SK-N-SH (cell line): ENCODE data around the gene MMP2.

Source experiments
- FOXM1 ChIP-seq: IDR thresholded peaks from 2 replicates; pipeline ENCODE4 v1.4.0; 2012; ENCODE audit warnings: low read depth, mild to moderate bottlenecking
- MXI1 ChIP-seq: IDR thresholded peaks from 2 replicates; pipeline ENCODE4 v1.6.1; 2012; ENCODE audit warnings: mild to moderate bottlenecking, low read depth, low read length, improper control_type of control experiment
- NRF1 ChIP-seq: IDR thresholded peaks from 2 replicates; pipeline ENCODE4 v1.6.1; 2012; ENCODE audit warnings: low read depth, mild to moderate bottlenecking, low read length
- RFX5 ChIP-seq: IDR thresholded peaks from 2 replicates; pipeline ENCODE4 v1.6.1; 2012; ENCODE audit warnings: mild to moderate bottlenecking, improper control_type of control experiment, low read length
- TF ChIP-seq, protein P1 (sequence below): fragments of 200-600 bp; sonication (generic); IDR thresholded peaks from 2 replicates; pipeline ENCODE4 v1.6.1; 2017; ENCODE audit warnings: antibody characterized with exemption, mild to moderate bottlenecking, moderate library complexity

DNA sequence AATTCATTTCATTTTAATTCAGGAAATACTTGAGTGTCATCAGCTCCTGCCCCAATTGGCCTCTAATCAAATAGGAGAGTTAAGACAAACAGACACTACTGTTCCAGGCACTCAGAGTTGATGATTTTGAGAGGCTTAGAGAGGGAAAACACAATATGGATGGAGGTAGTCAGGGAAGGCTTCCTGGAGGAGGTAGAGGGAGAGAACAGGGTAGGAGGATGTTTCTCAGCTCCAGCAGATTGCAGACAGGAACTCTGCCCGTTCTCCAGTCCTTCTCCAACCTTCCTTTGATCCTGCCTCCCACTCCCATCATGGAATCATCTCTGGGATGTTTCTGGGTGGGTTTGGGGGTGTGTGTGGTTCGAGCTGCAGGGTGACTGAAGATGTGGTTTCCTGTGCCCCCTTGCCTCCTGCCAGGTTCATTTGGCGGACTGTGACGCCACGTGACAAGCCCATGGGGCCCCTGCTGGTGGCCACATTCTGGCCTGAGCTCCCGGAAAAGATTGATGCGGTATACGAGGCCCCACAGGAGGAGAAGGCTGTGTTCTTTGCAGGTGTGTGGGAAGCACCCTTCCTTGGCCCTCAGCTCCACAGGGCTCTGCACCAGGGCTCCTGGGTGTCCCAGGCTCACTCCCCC lies 17.6 kb downstream of the MMP2 start:
- no peak for TF ChIP-seq FOXM1
- TF ChIP-seq, protein P1, sequence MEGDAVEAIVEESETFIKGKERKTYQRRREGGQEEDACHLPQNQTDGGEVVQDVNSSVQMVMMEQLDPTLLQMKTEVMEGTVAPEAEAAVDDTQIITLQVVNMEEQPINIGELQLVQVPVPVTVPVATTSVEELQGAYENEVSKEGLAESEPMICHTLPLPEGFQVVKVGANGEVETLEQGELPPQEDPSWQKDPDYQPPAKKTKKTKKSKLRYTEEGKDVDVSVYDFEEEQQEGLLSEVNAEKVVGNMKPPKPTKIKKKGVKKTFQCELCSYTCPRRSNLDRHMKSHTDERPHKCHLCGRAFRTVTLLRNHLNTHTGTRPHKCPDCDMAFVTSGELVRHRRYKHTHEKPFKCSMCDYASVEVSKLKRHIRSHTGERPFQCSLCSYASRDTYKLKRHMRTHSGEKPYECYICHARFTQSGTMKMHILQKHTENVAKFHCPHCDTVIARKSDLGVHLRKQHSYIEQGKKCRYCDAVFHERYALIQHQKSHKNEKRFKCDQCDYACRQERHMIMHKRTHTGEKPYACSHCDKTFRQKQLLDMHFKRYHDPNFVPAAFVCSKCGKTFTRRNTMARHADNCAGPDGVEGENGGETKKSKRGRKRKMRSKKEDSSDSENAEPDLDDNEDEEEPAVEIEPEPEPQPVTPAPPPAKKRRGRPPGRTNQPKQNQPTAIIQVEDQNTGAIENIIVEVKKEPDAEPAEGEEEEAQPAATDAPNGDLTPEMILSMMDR = no peak
- no peak for TF ChIP-seq MXI1
- TF ChIP-seq NRF1 = no peak
- no peak for TF ChIP-seq RFX5
